ENCODE data around the gene ZNF646. TPM values are rescaled to one million over a fixed set of nuclear protein-coding genes. Genes with fewer than 3 reads are reported as not detected.

ZNF646 gene
- total and polyA plus RNA-seq, 2 donors (not counting 3 experiments of a cell fraction or from before 2014, with no cell fraction given): 4.1 to 15.9 TPM

- POLR2A ChIA-PET: no interaction called here
- BruUV-seq (replicated peaks): no TSS peak
- Histone ChIP-seq H4K20me1 (replicated peaks; ENCODE audit: control insufficient read depth, extremely low read depth, insufficient read depth, low read length) (no peaks in the 10 kb centered on the region), H2AFZ (ENCODE audit: low read depth, low read length) (no peak overlapping the region), H3K27me3 (ENCODE audit: control insufficient read depth in 2 of 2, insufficient read depth in 2 of 2, low read length in 2 of 2) (no peaks in the 10 kb centered on the region), H3K4me1 (ENCODE audit: control insufficient read depth, extremely low read depth, insufficient read depth, low read length) (no peaks in the 10 kb centered on the region), H3K79me2 (ENCODE audit: control insufficient read depth, insufficient read depth, low read length) (peaks cover 8% of the 10 kb centered on the region), H3K36me3 (ENCODE audit: control insufficient read depth in 2 of 2, extremely low read depth in 1 of 2, insufficient read depth in 2 of 2, low read length in 2 of 2) (peaks cover 3 to 39% of the 10 kb centered on the region in 2 experiments), H3K4me3 (replicated peaks in 1 of 3; ENCODE audit: insufficient read depth in 1 of 3, low read depth in 1 of 3, low read length in 3 of 3) (no peak overlapping the region), H3K27ac (ENCODE audit: insufficient read depth, low read depth, low read length) (no peak overlapping the region), H3K4me2 (ENCODE audit: insufficient read depth, low read length) (no peak overlapping the region), H3K9ac (replicated peaks; ENCODE audit: extremely low read depth, insufficient read depth, low read length) (no peak overlapping the region), H3K9me1 (replicated peaks; ENCODE audit: control insufficient read depth, extremely low read depth, insufficient read depth, low read length) (no peaks in the 10 kb centered on the region), H3K9me3 (replicated peaks; ENCODE audit: control insufficient read depth, insufficient read depth, low read length) (no peaks in the 10 kb centered on the region)
- TF ChIP-seq, protein P1, sequence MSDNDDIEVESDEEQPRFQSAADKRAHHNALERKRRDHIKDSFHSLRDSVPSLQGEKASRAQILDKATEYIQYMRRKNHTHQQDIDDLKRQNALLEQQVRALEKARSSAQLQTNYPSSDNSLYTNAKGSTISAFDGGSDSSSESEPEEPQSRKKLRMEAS (IDR thresholded peaks at IDR 0.05; ENCODE audit: insufficient read depth, insufficient read length): no peak
- TF ChIP-seq MYC (IDR thresholded peaks at IDR 0.05; ENCODE audit: low read depth, low read length): no peak
- FAIRE-seq (no peak), DNase-seq (ENCODE audit: low read depth, low spot score) (no peak)
- CTCF ChIA-PET: no interaction called here
- dilution Hi-C loops (cut with MboI; ENCODE audit: extremely low pct_ligation_motif_present, low sequenced_read_pairs) (no loop called here), intact Hi-C loops (cut with micrococcal nuclease) (no loop called here)
Measured at GRCh38 chr16:31081428-31082351, 7.5 kb downstream of the ZNF646 start.

DNA sequence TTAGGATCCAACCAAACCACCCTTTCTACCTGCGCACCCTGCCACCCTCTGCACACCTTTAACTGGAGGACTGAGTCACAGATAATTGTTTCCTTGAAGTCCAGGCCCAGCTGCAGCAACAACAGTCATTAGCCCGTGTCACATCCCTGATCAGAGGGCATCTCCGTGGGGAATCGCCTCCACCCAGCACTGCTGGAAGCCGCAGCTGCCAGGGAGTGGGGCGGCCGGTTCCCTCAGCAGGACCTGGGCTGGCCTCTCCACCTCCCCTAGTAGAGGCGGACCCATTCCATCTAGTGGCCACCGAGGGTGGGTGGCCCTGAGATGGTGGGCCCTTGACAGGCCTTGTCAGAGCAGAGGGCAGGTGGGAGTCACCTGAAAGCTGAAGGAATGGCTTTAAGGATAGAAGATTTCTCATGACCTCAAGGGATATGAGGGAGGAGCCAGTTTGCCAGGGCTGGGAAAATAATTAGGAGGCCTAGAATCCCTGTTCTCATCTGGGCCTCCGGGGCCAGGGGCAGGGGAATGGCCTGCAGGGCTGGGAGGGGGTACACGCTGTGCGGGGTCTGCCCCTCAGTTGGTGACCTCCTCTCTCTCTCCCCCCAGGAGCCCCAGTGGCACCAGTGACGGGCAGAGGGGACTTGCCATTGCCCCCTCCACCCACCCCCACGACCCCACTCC is 8.3 kb downstream of the ZNF646 start:
- H4K20me1 ChIP-seq (replicated peaks; ENCODE audit: control insufficient read depth, extremely low read depth, insufficient read depth, low read length): no peaks in the 10 kb centered on the region
- no peaks in the 10 kb centered on the region for H3K9me3 ChIP-seq (replicated peaks; ENCODE audit: control insufficient read depth, insufficient read depth, low read length)
- no peak overlapping the region for H3K9ac ChIP-seq (replicated peaks; ENCODE audit: extremely low read depth, insufficient read depth, low read length)
- H3K4me1 ChIP-seq (ENCODE audit: control insufficient read depth, extremely low read depth, insufficient read depth, low read length): no peaks in the 10 kb centered on the region
- no peak overlapping the region for H3K4me2 ChIP-seq (ENCODE audit: insufficient read depth, low read length)
- CTCF ChIA-PET: no interaction called here
- H2AFZ ChIP-seq (ENCODE audit: low read depth, low read length): no peak overlapping the region
- no peaks in the 10 kb centered on the region for H3K9me1 ChIP-seq (replicated peaks; ENCODE audit: control insufficient read depth, extremely low read depth, insufficient read depth, low read length)
- POLR2A ChIA-PET: no interaction called here
- BruUV-seq (replicated peaks): TSS peak; percentile 4
- no peak overlapping the region for H3K4me3 ChIP-seq (replicated peaks in 1 of 3; ENCODE audit: insufficient read depth in 1 of 3, low read depth in 1 of 3, low read length in 3 of 3)
- no peak for DNase-seq (ENCODE audit: low read depth, low spot score)
- dilution Hi-C loops (cut with MboI; ENCODE audit: extremely low pct_ligation_motif_present, low sequenced_read_pairs) (no loop called here), intact Hi-C loops (cut with micrococcal nuclease) (no loop called here)
- peaks cover 3 to 33% of the 10 kb centered on the region in 2 experiments for H3K36me3 ChIP-seq (ENCODE audit: control insufficient read depth in 2 of 2, extremely low read depth in 1 of 2, insufficient read depth in 2 of 2, low read length in 2 of 2)
- FAIRE-seq: no peak
- TF ChIP-seq POLR2AphosphoS5 (IDR thresholded peaks at IDR 0.05; ENCODE audit: insufficient read depth, low read depth, low read length): no peak
- TF ChIP-seq, protein P2, sequence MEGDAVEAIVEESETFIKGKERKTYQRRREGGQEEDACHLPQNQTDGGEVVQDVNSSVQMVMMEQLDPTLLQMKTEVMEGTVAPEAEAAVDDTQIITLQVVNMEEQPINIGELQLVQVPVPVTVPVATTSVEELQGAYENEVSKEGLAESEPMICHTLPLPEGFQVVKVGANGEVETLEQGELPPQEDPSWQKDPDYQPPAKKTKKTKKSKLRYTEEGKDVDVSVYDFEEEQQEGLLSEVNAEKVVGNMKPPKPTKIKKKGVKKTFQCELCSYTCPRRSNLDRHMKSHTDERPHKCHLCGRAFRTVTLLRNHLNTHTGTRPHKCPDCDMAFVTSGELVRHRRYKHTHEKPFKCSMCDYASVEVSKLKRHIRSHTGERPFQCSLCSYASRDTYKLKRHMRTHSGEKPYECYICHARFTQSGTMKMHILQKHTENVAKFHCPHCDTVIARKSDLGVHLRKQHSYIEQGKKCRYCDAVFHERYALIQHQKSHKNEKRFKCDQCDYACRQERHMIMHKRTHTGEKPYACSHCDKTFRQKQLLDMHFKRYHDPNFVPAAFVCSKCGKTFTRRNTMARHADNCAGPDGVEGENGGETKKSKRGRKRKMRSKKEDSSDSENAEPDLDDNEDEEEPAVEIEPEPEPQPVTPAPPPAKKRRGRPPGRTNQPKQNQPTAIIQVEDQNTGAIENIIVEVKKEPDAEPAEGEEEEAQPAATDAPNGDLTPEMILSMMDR (IDR thresholded peaks at IDR 0.05; ENCODE audit: extremely low read depth in 1 of 2, insufficient read depth in 1 of 2, low read depth in 1 of 2, low read length in 2 of 2): no peak
- TF ChIP-seq JUN (IDR thresholded peaks at IDR 0.05; ENCODE audit: borderline replicate concordance, insufficient read depth, insufficient read length, low read depth): no peak
- no peak for TF ChIP-seq POLR2A (IDR thresholded peaks at IDR 0.05; ENCODE audit: low read depth, low read length)
- no peak for TF ChIP-seq GATA2 (IDR thresholded peaks at IDR 0.05; ENCODE audit: insufficient read depth, insufficient read length, low read depth, low read length)
- TF ChIP-seq EZH2 (IDR thresholded peaks at IDR 0.05; ENCODE audit: borderline replicate concordance, low read depth, low read length, severe bottlenecking): no peak
- TF ChIP-seq MYC (IDR thresholded peaks at IDR 0.05; ENCODE audit: low read depth, low read length): no peak
- no peak for TF ChIP-seq FOS (IDR thresholded peaks at IDR 0.05; ENCODE audit: borderline replicate concordance, insufficient read depth, low read length)
- TF ChIP-seq, protein P1 (IDR thresholded peaks at IDR 0.05; ENCODE audit: insufficient read depth, insufficient read length): no peak
- no peaks in the 10 kb centered on the region for H3K27me3 ChIP-seq (ENCODE audit: control insufficient read depth in 2 of 2, insufficient read depth in 2 of 2, low read length in 2 of 2)
- no peak overlapping the region for H3K27ac ChIP-seq (ENCODE audit: insufficient read depth, low read depth, low read length)
- H3K79me2 ChIP-seq (ENCODE audit: control insufficient read depth, insufficient read depth, low read length): peaks cover 7% of the 10 kb centered on the region

All from endothelial cell of umbilical vein (primary cell).